ENCODE measurements around the gene OR10H1. TPM values are rescaled to one million over a fixed set of nuclear protein-coding genes. Genes with fewer than 3 reads are reported as not detected.

The OR10H1 gene
- polyA plus RNA-seq, 3 donors, result not detected

- TF ChIP-seq, protein P1, sequence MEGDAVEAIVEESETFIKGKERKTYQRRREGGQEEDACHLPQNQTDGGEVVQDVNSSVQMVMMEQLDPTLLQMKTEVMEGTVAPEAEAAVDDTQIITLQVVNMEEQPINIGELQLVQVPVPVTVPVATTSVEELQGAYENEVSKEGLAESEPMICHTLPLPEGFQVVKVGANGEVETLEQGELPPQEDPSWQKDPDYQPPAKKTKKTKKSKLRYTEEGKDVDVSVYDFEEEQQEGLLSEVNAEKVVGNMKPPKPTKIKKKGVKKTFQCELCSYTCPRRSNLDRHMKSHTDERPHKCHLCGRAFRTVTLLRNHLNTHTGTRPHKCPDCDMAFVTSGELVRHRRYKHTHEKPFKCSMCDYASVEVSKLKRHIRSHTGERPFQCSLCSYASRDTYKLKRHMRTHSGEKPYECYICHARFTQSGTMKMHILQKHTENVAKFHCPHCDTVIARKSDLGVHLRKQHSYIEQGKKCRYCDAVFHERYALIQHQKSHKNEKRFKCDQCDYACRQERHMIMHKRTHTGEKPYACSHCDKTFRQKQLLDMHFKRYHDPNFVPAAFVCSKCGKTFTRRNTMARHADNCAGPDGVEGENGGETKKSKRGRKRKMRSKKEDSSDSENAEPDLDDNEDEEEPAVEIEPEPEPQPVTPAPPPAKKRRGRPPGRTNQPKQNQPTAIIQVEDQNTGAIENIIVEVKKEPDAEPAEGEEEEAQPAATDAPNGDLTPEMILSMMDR (IDR thresholded peaks at IDR 0.05), result no peak
- DNase-seq, result no peak
- Histone ChIP-seq H3K4me3 (replicated peaks in 1 of 3; ENCODE audit: low read depth in 2 of 3, low read length in 3 of 3) (no peak overlapping the region), H2AFZ (ENCODE audit: insufficient read depth, low read depth, low read length, poor library complexity, severe bottlenecking) (no peak overlapping the region), H3K36me3 (replicated peaks in 1 of 2; ENCODE audit: control insufficient read depth in 1 of 2, insufficient read depth in 2 of 2, low read length in 2 of 2) (no peaks in the 10 kb centered on the region), H3K27me3 (ENCODE audit: control insufficient read depth in 2 of 2, insufficient read depth in 2 of 2, low read length in 2 of 2) (no peaks in the 10 kb centered on the region), H3K27ac (ENCODE audit: low read depth in 1 of 2, low read length in 2 of 2) (no peak overlapping the region), H3K4me1 (ENCODE audit: control insufficient read depth in 1 of 2, insufficient read depth in 2 of 2, low read length in 2 of 2) (no peaks in the 10 kb centered on the region), H3K9ac (ENCODE audit: insufficient read depth, low read length, poor library complexity, severe bottlenecking) (no peak overlapping the region), H3K9me3 (replicated peaks in 1 of 2; ENCODE audit: control insufficient read depth in 1 of 2, insufficient read depth in 1 of 2, low read length in 2 of 2) (no peaks in the 10 kb centered on the region), H3K4me2 (replicated peaks; ENCODE audit: extremely low read depth, low read length, poor library complexity, severe bottlenecking) (no peak overlapping the region), H4K20me1 (ENCODE audit: insufficient read depth, low read length) (no peaks in the 10 kb centered on the region), H3K79me2 (ENCODE audit: insufficient read depth, low read length) (no peaks in the 10 kb centered on the region)
- no peak overlapping the region for H3K4me3 Mint-ChIP-seq
- H3K4me1 Mint-ChIP-seq, result peaks cover 28% of the 10 kb centered on the region
- 95% methylated on average over 7 of the region's 8 CpGs for WGBS (ENCODE audit: insufficient coverage)
- peaks cover 1 to 11% (median 2%) of the 10 kb centered on the region in 3 donors for H3K27me3 Mint-ChIP-seq (ENCODE audit: low read depth in 3 of 3)
- intact Hi-C loops (cut with micrococcal nuclease), result no loop called here
- no peaks in the 10 kb centered on the region for H3K9me3 Mint-ChIP-seq
- H3K36me3 Mint-ChIP-seq, result no peaks in the 10 kb centered on the region
- peak overlapping the region in 1 of 7 donors; percentile 46 for H3K27ac Mint-ChIP-seq
These were observed 47.8 kb upstream of the OR10H1 start for GRCh38 chr19:15863272-15863671.

DNA sequence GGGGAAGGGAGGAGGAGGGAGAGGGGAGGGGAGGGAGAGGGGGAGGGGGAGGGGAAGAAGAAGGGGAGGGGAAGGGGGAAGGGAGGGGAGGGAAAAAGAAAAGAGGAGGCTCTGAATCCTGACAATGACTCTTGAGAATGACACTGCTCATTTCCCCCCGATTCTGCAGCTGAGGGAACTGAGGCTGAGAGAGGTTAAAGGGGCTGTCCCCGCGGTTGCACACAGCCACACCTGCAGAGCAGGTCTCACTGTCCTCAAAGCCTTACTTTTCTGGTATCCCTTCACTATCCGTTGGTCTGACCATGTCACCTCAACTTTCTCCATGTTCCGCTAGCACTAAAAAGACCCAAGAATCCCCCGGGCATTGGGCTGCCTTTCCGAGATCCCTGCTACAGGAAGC lies 47.0 kb upstream of the OR10H1 start:
- TF ChIP-seq, protein P1 (IDR thresholded peaks at IDR 0.05), result no peak
- Histone ChIP-seq H3K9ac (ENCODE audit: insufficient read depth, low read length, poor library complexity, severe bottlenecking) (no peak overlapping the region), H3K27me3 (ENCODE audit: control insufficient read depth in 2 of 2, insufficient read depth in 2 of 2, low read length in 2 of 2) (no peaks in the 10 kb centered on the region), H3K4me3 (replicated peaks in 1 of 3; ENCODE audit: low read depth in 2 of 3, low read length in 3 of 3) (no peak overlapping the region), H3K27ac (ENCODE audit: low read depth in 1 of 2, low read length in 2 of 2) (no peak overlapping the region), H3K9me3 (replicated peaks in 1 of 2; ENCODE audit: control insufficient read depth in 1 of 2, insufficient read depth in 1 of 2, low read length in 2 of 2) (no peaks in the 10 kb centered on the region), H3K36me3 (replicated peaks in 1 of 2; ENCODE audit: control insufficient read depth in 1 of 2, insufficient read depth in 2 of 2, low read length in 2 of 2) (no peaks in the 10 kb centered on the region), H2AFZ (ENCODE audit: insufficient read depth, low read depth, low read length, poor library complexity, severe bottlenecking) (no peak overlapping the region), H3K4me2 (replicated peaks; ENCODE audit: extremely low read depth, low read length, poor library complexity, severe bottlenecking) (no peak overlapping the region), H3K79me2 (ENCODE audit: insufficient read depth, low read length) (no peaks in the 10 kb centered on the region), H3K4me1 (ENCODE audit: control insufficient read depth in 1 of 2, insufficient read depth in 2 of 2, low read length in 2 of 2) (no peaks in the 10 kb centered on the region), H4K20me1 (ENCODE audit: insufficient read depth, low read length) (no peaks in the 10 kb centered on the region)
- no peaks in the 10 kb centered on the region for H3K9me3 Mint-ChIP-seq
- H3K27me3 Mint-ChIP-seq (ENCODE audit: low read depth in 3 of 3), result peaks cover 1 to 11% (median 2%) of the 10 kb centered on the region in 3 donors
- WGBS (ENCODE audit: insufficient coverage), result 50% methylated on average over 4 of the region's 7 CpGs
- no peaks in the 10 kb centered on the region for H3K36me3 Mint-ChIP-seq
- intact Hi-C loops (cut with micrococcal nuclease), result no loop called here
- H3K27ac Mint-ChIP-seq, result no peak overlapping the region
- peaks cover 21% of the 10 kb centered on the region for H3K4me1 Mint-ChIP-seq
- DNase-seq, result no peak
- H3K4me3 Mint-ChIP-seq, result no peak overlapping the region
